Measurements from ENCODE around the gene VAV1. TPM values are rescaled to one million over a fixed set of nuclear protein-coding genes. Genes with fewer than 3 reads are reported as not detected.

The VAV1 gene
- total and polyA plus RNA-seq, 9 of the 15 experiments (the other 6 are each of a cell fraction or from before 2014, with no cell fraction given) = 0.46 to 20.1 (median 11.1) TPM

DNA sequence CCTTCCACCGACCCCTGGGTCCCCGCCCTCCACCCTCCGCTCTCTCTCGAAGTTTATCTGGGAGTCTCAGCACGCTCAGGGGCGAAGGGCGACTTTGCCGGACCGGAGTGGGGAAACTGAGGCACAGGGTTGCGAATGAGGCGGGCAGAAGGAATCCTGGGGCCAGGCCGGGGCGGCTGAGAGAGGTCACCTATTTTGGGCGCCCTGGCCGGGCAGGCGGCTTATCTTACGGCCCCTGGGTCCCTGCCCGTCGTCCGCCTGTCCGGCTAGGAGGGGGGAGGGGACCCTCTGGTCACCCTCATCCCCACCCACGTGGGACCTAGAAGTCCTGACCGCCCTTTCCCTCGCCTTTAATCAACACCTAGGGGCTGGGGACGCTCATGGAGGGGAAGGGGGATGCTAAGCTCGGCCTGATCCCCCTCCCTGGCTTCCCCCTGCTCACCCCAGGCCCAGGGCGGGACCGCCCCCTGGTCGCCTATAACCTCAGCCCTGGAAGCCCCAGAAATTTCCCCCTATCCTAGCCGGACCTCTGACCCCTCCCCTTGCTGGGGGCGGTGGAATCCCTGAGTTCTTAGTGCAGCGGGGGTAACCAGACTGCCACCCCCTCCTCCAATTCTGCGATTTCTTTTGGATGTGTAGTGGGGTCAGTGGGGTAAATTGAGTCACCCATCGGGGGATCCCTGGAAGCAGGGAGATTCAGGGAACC lies 32.5 kb upstream of the VAV1 start (continued):
- TF ChIP-seq, protein P1, sequence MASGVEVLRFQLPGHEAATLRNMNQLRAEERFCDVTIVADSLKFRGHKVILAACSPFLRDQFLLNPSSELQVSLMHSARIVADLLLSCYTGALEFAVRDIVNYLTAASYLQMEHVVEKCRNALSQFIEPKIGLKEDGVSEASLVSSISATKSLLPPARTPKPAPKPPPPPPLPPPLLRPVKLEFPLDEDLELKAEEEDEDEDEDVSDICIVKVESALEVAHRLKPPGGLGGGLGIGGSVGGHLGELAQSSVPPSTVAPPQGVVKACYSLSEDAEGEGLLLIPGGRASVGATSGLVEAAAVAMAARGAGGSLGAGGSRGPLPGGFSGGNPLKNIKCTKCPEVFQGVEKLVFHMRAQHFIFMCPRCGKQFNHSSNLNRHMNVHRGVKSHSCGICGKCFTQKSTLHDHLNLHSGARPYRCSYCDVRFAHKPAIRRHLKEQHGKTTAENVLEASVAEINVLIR (CRISPR knock-in tag; IDR thresholded peaks at IDR 0.05) = no peak
- TF ChIP-seq ZNF589 (CRISPR knock-in tag; IDR thresholded peaks at IDR 0.05; ENCODE audit: low read depth) (no peak), RAD51 (IDR thresholded peaks at IDR 0.05; ENCODE audit: borderline replicate concordance, low read depth) (peak; percentile 19; the same call in 1 of the 2 replicates), BACH1 (tag; IDR thresholded peaks at IDR 0.05) (no peak), SAP30 (IDR thresholded peaks at IDR 0.05; ENCODE audit: borderline replicate concordance, insufficient read depth, low read depth, low read length, poor library complexity, severe bottlenecking) (no peak), ZNF436 (CRISPR knock-in tag; IDR thresholded peaks at IDR 0.05) (no peak), NUFIP1 (IDR thresholded peaks at IDR 0.05; ENCODE audit: partially characterized antibody) (no peak), ZBTB7A (IDR thresholded peaks at IDR 0.05; ENCODE audit: borderline replicate concordance, control insufficient read depth, low read depth, low read length) (peak; percentile 94; the same call in 1 of the 2 replicates), ZNF551 (CRISPR knock-in tag; IDR thresholded peaks at IDR 0.05) (no peak), POLR2A (conservative IDR thresholded peaks at IDR 0.05) (peak; percentile 28; the same call in 1 of the 2 replicates), U2AF2 (optimal IDR thresholded peaks at IDR 0.05; ENCODE audit: low read depth, low read length) (no peak), ZNF146 (CRISPR knock-in tag; IDR thresholded peaks at IDR 0.05; ENCODE audit: unreplicated experiment) (no peak), NR4A1 (CRISPR knock-in tag; IDR thresholded peaks at IDR 0.05) (no peak), NR4A1 (tag; IDR thresholded peaks at IDR 0.05) (no peak), NFXL1 (CRISPR knock-in tag; IDR thresholded peaks at IDR 0.05) (no peak), ZC3H4 (CRISPR knock-in tag; IDR thresholded peaks at IDR 0.05; ENCODE audit: borderline replicate concordance) (no peak), THRA (IDR thresholded peaks at IDR 0.05) (no peak), PHF20 (IDR thresholded peaks at IDR 0.05; ENCODE audit: partially characterized antibody) (no peak), E2F1 (CRISPR knock-in tag; IDR thresholded peaks at IDR 0.05) (no peak)
- TF ChIP-seq, protein P2, sequence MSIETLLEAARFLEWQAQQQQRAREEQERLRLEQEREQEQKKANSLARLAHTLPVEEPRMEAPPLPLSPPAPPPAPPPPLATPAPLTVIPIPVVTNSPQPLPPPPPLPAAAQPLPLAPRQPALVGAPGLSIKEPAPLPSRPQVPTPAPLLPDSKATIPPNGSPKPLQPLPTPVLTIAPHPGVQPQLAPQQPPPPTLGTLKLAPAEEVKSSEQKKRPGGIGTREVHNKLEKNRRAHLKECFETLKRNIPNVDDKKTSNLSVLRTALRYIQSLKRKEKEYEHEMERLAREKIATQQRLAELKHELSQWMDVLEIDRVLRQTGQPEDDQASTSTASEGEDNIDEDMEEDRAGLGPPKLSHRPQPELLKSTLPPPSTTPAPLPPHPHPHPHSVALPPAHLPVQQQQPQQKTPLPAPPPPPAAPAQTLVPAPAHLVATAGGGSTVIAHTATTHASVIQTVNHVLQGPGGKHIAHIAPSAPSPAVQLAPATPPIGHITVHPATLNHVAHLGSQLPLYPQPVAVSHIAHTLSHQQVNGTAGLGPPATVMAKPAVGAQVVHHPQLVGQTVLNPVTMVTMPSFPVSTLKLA (conservative IDR thresholded peaks at IDR 0.05) = peak; percentile 81 to 91
- TF ChIP-seq, protein P3, sequence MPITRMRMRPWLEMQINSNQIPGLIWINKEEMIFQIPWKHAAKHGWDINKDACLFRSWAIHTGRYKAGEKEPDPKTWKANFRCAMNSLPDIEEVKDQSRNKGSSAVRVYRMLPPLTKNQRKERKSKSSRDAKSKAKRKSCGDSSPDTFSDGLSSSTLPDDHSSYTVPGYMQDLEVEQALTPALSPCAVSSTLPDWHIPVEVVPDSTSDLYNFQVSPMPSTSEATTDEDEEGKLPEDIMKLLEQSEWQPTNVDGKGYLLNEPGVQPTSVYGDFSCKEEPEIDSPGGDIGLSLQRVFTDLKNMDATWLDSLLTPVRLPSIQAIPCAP (CRISPR knock-in tag; IDR thresholded peaks at IDR 0.05; ENCODE audit: borderline replicate concordance) = no peak

Data from K562 (cell line).